Urinary bladder (tissue), 4 donors: ENCODE results near the gene CASZ1. TPM values are rescaled to one million over a fixed set of nuclear protein-coding genes. Genes with fewer than 3 reads are reported as not detected.

Source experiments
- DNase-seq: peaks from one replicate; pipeline ENCODE4 v3.0.0-alpha.2; 2015; ENCODE audit errors: extremely low spot score
- H3K27ac ChIP-seq: one replicate; pipeline ENCODE4 v1.5.1; 2013; ENCODE audit warnings: low read depth, mild to moderate bottlenecking, moderate library complexity
- H3K36me3 ChIP-seq: one replicate; pipeline ENCODE4 v1.6.1; 2013; ENCODE audit warnings: mild to moderate bottlenecking, moderate library complexity; ENCODE audit not compliant: insufficient read depth
- H3K4me1 ChIP-seq: one replicate; pipeline ENCODE4 v1.6.1; 2013; ENCODE audit warnings: mild to moderate bottlenecking, moderate library complexity; ENCODE audit not compliant: insufficient read depth
- H3K4me3 ChIP-seq: one replicate; pipeline ENCODE4 v1.5.1; 2013; ENCODE audit warnings: low read depth, low read length
- WGBS: extraction: QIAGEN DNeasy Blood & Tissue Kit; methylation state at CpG from one replicate; pipeline ENCODE4 v1.1.7; 2013; 5-methylcytosine and 5-hydroxymethylcytosine counted together
- polyA plus RNA-seq: library from polyadenylated mRNA; stranded (reverse); fragments of 200-250 nt; gene quantifications from one replicate; pipeline ENCODE4 v1.2.3, GENCODE V29; 2013
- total RNA-seq: library from RNA; depleted of rRNA; stranded (reverse); fragments of >200 nt; gene quantifications from one replicate; pipeline ENCODE4 v1.2.3, GENCODE V29; 2014
- donor health status: healthy with polysubstance abuse.
- donor health status: healthy.

CASZ1 gene
- total RNA-seq, result 10.6 TPM
- polyA plus RNA-seq, result 19.4 TPM

DNA sequence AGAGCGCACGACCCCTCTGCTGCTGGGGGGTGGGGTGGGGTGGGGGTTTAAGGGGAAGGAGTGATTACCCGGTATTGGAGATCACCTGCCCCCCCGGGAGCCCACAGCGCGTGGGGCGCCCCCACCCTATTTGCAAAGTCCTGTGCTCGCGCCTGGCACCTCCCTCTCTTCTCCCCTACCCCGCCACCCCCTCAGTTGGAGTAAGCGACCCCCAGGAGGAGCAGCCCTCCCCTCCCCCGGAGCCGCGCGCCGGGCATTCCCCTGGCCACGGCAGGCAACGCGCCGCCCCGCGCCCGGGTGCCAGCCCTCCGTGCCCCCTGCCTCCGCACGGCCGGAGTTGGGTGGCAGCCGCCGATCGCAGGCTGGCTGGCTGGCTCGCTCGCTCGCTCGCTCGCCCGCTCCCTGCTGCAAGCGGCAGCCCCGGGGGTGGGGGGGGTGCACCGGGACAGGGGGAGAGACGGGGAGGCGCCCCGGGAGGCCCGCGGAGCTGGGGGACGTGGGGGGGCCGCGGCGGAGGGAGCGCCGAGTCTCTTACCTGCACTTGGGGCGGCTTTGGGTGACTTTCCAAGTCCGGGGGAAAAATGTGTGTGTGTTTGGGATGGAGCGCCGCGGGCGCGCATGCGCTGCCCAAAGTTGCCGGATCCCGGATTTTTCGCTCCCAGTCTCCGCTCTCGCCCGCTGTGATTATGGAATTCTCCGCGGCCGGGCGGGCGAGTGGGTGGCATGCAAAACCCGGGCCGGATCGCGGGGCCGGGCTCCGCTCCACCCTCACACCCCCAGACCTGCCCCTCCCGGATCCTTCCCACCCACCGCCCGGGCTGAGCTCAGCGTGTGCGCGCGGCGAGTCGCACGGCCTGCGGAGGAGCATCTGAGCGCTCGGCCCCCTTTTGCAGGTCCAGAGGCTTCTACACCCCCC, at the start of gene CASZ1:
Gene CASZ1, minus strand, starts transcription at position 618 of the 916 bp plus-strand sequence. CDS start 102,757 bp downstream, outside the sequence.
- Histone ChIP-seq H3K4me1 (peaks cover 2% of the 10 kb centered on the region), H3K4me3 (peak within 1 kb of the TSS; percentile 71), H3K27ac (peak within 1 kb of the TSS; percentile 41), H3K36me3 (no peaks in the 10 kb centered on the region)
- WGBS, result under 1% methylated on average over 88 of the region's 88 CpGs
- peak; percentile 68 for DNase-seq

DNA sequence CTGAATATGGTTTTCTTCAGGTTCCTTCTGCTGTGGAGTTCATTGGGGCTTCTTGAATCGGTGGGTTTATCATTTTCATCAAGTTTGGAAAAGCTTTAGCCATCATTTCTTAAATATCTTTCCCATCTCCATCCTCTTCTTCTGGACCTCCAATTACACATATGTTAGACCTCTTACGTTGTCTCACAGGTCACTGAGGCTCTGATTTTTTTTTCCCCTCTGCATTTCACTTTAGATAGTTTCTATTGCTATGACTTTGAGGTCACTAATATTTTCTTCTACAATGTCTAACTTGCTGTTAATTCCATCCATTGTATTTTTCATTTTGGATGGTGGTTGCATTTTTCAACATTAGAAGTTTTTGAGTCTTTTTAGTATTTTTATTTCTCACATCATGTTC, 47.3 kb upstream of the CASZ1 start:
- Histone ChIP-seq H3K27ac (no peak overlapping the region), H3K36me3 (no peaks in the 10 kb centered on the region), H3K4me3 (no peak overlapping the region), H3K4me1 (no peaks in the 10 kb centered on the region)
- DNase-seq, result no peak
- WGBS, result 89% methylated on average over 2 of the region's 2 CpGs

GRCh38 chr1:10841118-10841517, 44.7 kb upstream of the CASZ1 start:
- Histone ChIP-seq H3K27ac (no peak overlapping the region), H3K36me3 (no peaks in the 10 kb centered on the region), H3K4me3 (no peak overlapping the region), H3K4me1 (no peaks in the 10 kb centered on the region)
- DNase-seq, result no peak
- 53% methylated on average over 13 of the region's 13 CpGs for WGBS

- Histone ChIP-seq H3K36me3 (no peaks in the 10 kb centered on the region), H3K27ac (no peak overlapping the region), H3K4me3 (no peak overlapping the region), H3K4me1 (no peaks in the 10 kb centered on the region)
- 77% methylated on average over 9 of the region's 9 CpGs for WGBS
- DNase-seq, result no peak
Observed at GRCh38 chr1:10839188-10839770, 42.8 kb upstream of the CASZ1 start.

DNA sequence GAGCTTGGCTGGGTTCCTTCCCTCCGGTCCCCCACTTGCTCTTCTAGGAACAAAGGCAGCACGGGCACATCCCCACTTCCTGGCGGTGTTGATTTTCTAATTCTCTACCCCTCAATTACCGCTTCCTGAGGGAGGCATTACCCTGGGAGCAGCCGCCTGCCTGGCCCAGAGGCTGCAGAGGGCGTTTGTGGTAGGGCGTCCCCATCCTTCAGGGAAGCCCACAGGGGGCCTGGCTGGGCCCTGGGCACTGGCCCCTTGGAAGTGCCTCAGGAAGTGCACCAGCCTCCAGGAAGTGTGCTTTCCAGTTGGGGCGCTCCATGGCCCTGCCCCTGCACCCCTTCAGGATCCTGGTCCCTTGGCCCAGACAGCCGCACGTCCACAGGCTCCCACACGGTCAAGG, 42.1 kb upstream of the CASZ1 start:
- DNase-seq, result no peak
- Histone ChIP-seq H3K36me3 (no peaks in the 10 kb centered on the region), H3K4me1 (no peaks in the 10 kb centered on the region), H3K27ac (no peak overlapping the region), H3K4me3 (no peak overlapping the region)
- WGBS, result 67% methylated on average over 11 of the region's 11 CpGs

DNA sequence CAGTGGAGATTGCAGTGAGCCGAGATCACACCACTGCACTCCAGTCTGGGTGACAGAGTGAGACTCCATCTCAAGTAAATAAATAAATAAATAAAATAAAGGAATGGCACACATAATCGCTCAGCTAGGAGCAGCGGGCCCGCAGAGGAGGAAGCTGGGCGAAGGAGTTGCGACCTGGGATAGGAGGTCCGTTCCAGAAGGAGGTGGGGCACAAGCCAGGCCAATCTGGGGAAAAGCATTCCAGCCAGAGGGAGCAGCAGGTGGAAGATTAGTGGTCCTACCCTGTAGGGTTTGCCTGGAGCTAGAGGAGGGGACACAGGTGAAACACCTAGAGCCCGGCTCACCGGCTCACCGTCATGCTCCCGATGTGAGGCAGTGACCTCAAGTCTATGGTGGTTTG, 40.3 kb upstream of the CASZ1 start:
- DNase-seq, result no peak
- Histone ChIP-seq H3K4me1 (no peaks in the 10 kb centered on the region), H3K27ac (no peak overlapping the region), H3K36me3 (no peaks in the 10 kb centered on the region), H3K4me3 (no peak overlapping the region)
- 89% methylated on average over 11 of the region's 11 CpGs for WGBS

DNA sequence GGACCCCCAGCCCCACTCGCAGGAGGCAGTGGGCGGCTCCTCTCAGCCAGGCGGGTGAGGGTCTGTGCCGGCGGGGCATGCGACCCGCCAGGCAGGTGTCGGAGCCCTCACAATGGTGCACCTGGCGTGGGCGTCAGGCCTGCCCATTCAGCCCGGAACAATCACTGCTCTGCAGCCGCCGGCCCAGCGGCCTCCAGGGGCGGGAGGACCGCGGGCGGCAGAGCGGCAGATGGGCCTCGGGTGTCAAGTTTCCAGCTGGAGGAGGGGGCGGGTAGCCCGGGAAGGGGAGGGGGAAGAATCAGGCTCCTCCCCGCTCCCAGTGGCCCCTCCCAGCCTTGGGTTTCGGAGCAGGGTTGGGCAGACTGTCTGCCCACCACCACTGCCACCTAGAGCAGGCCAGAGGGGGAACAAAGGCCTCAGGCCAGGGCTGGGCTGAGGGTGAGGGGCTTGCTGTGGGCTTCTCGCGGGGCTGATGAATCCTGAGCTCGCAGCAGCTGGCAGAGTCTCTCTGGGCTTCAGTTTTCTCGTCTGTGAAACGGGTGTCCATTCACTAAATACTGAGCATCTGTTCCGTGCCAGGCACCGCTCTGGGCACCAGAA, 39.5 kb upstream of the CASZ1 start:
- DNase-seq, result peak; percentile 15
- H3K27ac ChIP-seq, result no peak overlapping the region
- WGBS, result 20% methylated on average over 31 of the region's 31 CpGs
- H3K36me3 ChIP-seq, result no peaks in the 10 kb centered on the region
- H3K4me1 ChIP-seq, result no peaks in the 10 kb centered on the region
- no peak overlapping the region for H3K4me3 ChIP-seq

- Histone ChIP-seq H3K4me3 (no peak overlapping the region), H3K27ac (no peak overlapping the region), H3K4me1 (no peaks in the 10 kb centered on the region), H3K36me3 (no peaks in the 10 kb centered on the region)
- no peak for DNase-seq
- 22% methylated on average over 12 of the region's 12 CpGs for WGBS
Observed at GRCh38 chr1:10835421-10835820, 39.0 kb upstream of the CASZ1 start.

- Histone ChIP-seq H3K36me3 (no peaks in the 10 kb centered on the region), H3K4me1 (no peaks in the 10 kb centered on the region), H3K27ac (no peak overlapping the region), H3K4me3 (no peak overlapping the region)
- DNase-seq, result no peak
- WGBS, result 46% methylated on average over 16 of the region's 16 CpGs
Observed at GRCh38 chr1:10834770-10835412, 38.4 kb upstream of the CASZ1 start.

DNA sequence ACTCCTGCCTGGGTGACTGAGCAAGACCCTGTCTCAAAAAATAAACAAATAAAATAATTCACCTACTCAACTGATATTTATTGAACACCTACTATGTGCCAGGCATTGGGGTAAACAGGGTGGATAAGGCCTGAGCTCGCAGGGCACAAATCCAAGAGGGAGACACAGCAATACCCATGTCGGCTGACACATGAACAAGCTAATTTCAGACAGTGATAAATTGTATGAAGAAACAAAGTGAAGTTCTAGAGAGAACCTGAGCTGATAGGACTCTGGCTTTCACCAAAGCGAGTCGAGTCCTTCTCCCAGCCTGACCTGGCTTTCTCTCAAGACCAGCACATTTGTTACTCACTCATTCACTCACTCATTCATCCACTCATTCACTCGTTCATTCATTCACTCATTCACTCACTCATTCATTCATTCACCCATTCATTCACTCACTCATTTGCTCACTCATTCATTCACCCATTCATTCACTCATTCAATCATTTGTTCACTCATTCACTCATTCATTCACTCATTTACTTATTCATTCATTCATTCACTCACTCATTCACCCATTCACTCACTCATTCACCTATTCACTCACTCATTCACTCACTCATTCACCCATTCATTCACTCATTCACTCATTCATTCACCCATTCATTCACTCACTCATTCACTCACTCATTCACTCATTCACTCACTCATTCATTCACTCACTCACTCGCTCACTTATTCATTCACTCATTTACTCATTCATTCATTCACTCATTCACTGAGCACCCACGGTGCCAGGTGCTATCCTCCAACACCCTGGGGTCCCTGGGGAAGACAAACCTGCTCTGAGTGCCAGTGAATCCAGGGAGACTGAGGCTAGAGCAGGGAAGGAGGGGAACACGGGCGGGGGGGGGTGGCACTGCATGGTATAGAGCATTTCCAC, 37.4 kb upstream of the CASZ1 start:
- H3K4me3 ChIP-seq, result no peak overlapping the region
- DNase-seq, result no peak
- H3K27ac ChIP-seq, result no peak overlapping the region
- 79% methylated on average over 9 of the region's 9 CpGs for WGBS
- H3K36me3 ChIP-seq, result no peaks in the 10 kb centered on the region
- H3K4me1 ChIP-seq, result no peaks in the 10 kb centered on the region

DNA sequence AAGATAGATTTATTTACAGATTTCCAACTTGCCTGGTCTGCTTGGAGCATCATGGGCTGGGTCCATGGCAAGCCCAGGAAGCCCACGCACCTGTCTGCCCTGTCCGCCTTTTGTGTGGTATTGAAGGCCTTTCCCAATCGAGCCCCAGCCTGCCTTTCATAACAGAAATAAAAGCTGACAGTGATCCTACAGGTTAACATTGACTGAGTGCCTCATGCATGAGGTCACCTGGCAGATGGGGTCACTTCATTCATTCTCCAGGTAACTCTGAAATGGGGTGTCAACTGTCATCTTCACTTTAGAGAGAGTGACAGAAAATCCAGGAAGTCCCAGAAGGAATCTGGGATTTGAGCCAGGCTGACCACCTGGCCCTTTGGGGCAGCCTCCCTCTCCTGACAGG, 36.3 kb upstream of the CASZ1 start:
- WGBS, result 85% methylated on average over 3 of the region's 3 CpGs

DNA sequence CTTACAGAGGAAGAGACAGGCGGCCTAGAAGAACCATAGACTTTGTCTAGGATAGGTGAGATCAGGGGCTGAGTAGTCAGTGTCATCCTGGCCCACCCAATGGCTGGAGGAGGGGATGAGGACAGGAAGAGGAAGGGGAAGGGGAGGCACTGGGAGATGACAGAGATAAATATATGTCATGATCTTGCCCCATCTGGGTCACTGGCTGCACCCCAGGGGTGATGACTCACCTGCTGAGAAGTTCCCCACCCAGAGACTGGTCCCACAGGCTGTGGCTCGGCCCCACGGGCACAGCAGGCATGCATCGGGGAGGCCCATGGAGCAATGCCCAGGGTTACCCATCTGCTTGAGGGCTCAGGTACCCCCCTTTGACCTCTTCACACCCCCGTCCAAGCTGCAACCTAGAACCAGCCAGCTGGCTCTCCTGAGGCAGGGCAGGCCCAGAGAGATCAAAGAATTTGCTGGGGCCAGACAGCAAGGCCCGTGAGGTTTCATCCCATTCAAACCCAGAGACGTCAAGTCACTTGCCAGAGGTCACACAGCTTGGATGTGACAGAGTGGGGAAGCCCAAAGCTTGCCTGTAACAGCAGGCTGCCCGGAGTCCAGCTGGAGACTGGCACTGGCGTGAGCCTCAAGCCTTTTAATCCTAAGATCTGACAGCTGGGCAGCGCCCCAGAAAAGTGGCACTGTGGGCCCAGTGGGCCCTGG, 34.7 kb upstream of the CASZ1 start:
- WGBS, result 80% methylated on average over 10 of the region's 10 CpGs
- no peak for DNase-seq
- H3K4me1 ChIP-seq, result no peaks in the 10 kb centered on the region
- H3K4me3 ChIP-seq, result no peak overlapping the region
- no peaks in the 10 kb centered on the region for H3K36me3 ChIP-seq
- H3K27ac ChIP-seq, result no peak overlapping the region

More for the DNA sequence above, 36.3 kb upstream of the CASZ1 start:
- no peak for DNase-seq
- Histone ChIP-seq H3K4me3 (no peak overlapping the region), H3K36me3 (no peaks in the 10 kb centered on the region), H3K27ac (no peak overlapping the region), H3K4me1 (no peaks in the 10 kb centered on the region)
